Parathyroid adenoma (tissue), 2 donors: ENCODE measurements around the gene TRUB1.

Source experiments
- H2AFZ ChIP-seq: fragments of 300-600 bp; sonication (generic); one replicate; pipeline ENCODE4 v1.7.0; 2017; ENCODE audit warnings: antibody characterized with exemption, mild to moderate bottlenecking
- H3K27ac ChIP-seq: fragments of 300-600 bp; sonication (generic); one replicate; pipeline ENCODE4 v1.7.0; 2017
- H3K27me3 ChIP-seq: fragments of 300-600 bp; sonication (generic); one replicate; pipeline ENCODE4 v1.7.0; 2017; ENCODE audit warnings: low read length; ENCODE audit not compliant: control insufficient read depth, insufficient read depth
- H3K36me3 ChIP-seq: fragments of 300-600 bp; sonication (generic); one replicate; pipeline ENCODE4 v1.7.0; 2017; ENCODE audit warnings: low read length; ENCODE audit not compliant: control insufficient read depth, insufficient read depth
- H3K4me1 ChIP-seq: fragments of 300-600 bp; sonication (generic); one replicate; pipeline ENCODE4 v1.7.0; 2017; ENCODE audit warnings: control low read depth
- H3K4me2 ChIP-seq: fragments of 300-600 bp; sonication (generic); one replicate; pipeline ENCODE4 v1.7.0; 2017; ENCODE audit warnings: low read length
- H3K4me3 ChIP-seq: fragments of 300-600 bp; sonication (generic); one replicate; pipeline ENCODE4 v1.7.0; 2017; ENCODE audit warnings: low read depth, low read length
- H3K79me2 ChIP-seq: fragments of 300-600 bp; sonication (generic); one replicate; pipeline ENCODE4 v1.7.0; 2017; ENCODE audit warnings: control low read depth
- H3K9ac ChIP-seq: fragments of 300-600 bp; sonication (generic); one replicate; pipeline ENCODE4 v1.7.0; 2017; ENCODE audit warnings: mild to moderate bottlenecking
- H3K9me3 ChIP-seq: fragments of 300-600 bp; sonication (generic); one replicate; pipeline ENCODE4 v1.7.0; 2017; ENCODE audit warnings: low read length; ENCODE audit not compliant: control insufficient read depth
- TF ChIP-seq, protein P1 (sequence below): fragments of 300-600 bp; sonication (generic); IDR thresholded peaks from one replicate; pipeline ENCODE4 v1.7.0; 2017; ENCODE audit warnings: antibody characterized with exemption, mild to moderate bottlenecking
- donor health status: primary hyperparathyroidism.

Gene TRUB1

DNA sequence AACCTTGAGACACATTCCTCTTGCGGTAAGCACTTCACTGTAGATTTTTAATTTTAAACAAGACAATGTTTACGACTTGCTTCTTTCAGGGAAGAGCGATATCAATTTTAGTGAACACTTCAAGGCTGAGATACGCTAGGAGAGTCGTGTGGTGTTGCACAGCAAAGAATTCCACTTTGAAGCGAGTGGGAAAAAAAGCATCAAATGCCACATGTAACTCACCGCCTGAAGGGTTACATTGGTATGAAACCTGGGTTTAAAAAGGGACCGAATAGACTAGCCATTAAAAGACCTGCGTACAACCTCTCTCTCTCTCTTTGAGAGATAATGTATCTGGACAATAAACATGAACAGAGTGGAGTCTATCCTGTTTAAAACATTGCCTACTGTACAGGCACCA lies 86.4 kb downstream of the TRUB1 start:
- TF ChIP-seq, protein P1, sequence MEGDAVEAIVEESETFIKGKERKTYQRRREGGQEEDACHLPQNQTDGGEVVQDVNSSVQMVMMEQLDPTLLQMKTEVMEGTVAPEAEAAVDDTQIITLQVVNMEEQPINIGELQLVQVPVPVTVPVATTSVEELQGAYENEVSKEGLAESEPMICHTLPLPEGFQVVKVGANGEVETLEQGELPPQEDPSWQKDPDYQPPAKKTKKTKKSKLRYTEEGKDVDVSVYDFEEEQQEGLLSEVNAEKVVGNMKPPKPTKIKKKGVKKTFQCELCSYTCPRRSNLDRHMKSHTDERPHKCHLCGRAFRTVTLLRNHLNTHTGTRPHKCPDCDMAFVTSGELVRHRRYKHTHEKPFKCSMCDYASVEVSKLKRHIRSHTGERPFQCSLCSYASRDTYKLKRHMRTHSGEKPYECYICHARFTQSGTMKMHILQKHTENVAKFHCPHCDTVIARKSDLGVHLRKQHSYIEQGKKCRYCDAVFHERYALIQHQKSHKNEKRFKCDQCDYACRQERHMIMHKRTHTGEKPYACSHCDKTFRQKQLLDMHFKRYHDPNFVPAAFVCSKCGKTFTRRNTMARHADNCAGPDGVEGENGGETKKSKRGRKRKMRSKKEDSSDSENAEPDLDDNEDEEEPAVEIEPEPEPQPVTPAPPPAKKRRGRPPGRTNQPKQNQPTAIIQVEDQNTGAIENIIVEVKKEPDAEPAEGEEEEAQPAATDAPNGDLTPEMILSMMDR, result no peak
- Histone ChIP-seq H3K36me3 (no peaks in the 10 kb centered on the region), H3K27me3 (no peaks in the 10 kb centered on the region), H3K4me3 (no peak overlapping the region), H3K4me2 (no peak overlapping the region), H3K79me2 (no peaks in the 10 kb centered on the region), H3K27ac (no peak overlapping the region), H3K4me1 (peaks cover 4% of the 10 kb centered on the region), H2AFZ (no peak overlapping the region), H3K9ac (no peak overlapping the region), H3K9me3 (no peaks in the 10 kb centered on the region)

DNA sequence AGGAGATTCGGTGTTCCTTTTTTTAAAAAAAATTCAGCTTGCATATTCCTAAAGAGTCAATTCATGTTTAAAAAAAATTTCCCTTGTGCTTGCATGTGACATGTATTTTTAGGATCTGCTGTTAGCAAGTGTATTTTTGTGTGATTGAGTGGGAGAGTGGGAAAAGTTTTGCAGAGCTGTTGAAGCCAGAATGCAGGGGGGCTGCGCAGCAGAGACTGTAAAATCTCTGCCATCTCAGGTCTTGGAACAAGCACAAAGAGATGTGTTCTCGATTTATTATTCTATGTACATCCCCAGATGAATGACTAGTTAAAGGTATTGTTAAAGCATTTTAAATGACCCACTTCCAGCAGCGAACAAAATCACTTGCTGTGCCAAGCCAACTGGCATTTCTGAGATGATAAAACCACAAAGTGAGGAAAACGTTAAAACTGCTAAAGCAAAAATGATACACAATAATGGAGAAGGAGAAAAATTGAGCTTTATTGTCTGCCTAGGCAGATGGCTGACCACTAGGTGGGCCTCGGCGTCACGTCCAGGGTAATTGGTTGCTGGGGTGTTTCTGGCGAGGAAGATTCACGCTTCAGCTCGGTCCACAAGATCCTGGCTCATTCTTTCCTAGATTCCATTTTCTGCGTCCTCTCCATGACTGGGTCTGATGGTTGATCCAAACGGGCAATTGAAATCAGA lies 88.2 kb downstream of the TRUB1 start:
- Histone ChIP-seq H3K4me2 (no peak overlapping the region), H3K36me3 (no peaks in the 10 kb centered on the region), H3K27ac (no peak overlapping the region), H3K9ac (no peak overlapping the region), H3K27me3 (no peaks in the 10 kb centered on the region), H2AFZ (no peak overlapping the region), H3K9me3 (no peaks in the 10 kb centered on the region), H3K4me1 (peaks cover 10% of the 10 kb centered on the region), H3K4me3 (no peak overlapping the region), H3K79me2 (no peaks in the 10 kb centered on the region)
- TF ChIP-seq, protein P1, result no peak

DNA sequence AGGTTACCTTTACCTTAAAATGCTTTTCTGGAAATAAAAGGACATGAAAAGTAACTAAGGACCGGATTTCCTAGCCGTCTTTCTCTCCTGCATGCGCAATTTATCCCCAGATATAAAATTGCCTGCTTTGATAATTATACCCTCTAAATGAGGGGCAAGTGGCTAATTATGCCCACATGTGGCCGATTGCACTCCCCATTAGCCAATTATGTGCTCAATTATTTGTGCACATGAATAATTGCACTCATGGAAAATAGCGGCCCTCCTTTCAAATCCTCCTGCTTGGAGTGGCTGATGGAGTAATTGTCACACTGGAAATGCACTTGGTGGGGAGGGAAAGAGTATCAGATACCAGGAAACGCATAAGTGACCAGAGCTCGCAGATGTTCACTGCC lies 88.7 kb downstream of the TRUB1 start:
- H3K9ac ChIP-seq, result no peak overlapping the region
- no peak overlapping the region for H3K27ac ChIP-seq
- H3K36me3 ChIP-seq, result no peaks in the 10 kb centered on the region
- peaks cover 10% of the 10 kb centered on the region for H3K4me1 ChIP-seq
- no peak overlapping the region for H2AFZ ChIP-seq
- H3K9me3 ChIP-seq, result no peaks in the 10 kb centered on the region
- TF ChIP-seq, protein P1, result no peak
- H3K79me2 ChIP-seq, result no peaks in the 10 kb centered on the region
- no peak overlapping the region for H3K4me3 ChIP-seq
- no peak overlapping the region for H3K4me2 ChIP-seq
- H3K27me3 ChIP-seq, result no peaks in the 10 kb centered on the region
